ENCODE measurements around the gene THAP7.

DNA sequence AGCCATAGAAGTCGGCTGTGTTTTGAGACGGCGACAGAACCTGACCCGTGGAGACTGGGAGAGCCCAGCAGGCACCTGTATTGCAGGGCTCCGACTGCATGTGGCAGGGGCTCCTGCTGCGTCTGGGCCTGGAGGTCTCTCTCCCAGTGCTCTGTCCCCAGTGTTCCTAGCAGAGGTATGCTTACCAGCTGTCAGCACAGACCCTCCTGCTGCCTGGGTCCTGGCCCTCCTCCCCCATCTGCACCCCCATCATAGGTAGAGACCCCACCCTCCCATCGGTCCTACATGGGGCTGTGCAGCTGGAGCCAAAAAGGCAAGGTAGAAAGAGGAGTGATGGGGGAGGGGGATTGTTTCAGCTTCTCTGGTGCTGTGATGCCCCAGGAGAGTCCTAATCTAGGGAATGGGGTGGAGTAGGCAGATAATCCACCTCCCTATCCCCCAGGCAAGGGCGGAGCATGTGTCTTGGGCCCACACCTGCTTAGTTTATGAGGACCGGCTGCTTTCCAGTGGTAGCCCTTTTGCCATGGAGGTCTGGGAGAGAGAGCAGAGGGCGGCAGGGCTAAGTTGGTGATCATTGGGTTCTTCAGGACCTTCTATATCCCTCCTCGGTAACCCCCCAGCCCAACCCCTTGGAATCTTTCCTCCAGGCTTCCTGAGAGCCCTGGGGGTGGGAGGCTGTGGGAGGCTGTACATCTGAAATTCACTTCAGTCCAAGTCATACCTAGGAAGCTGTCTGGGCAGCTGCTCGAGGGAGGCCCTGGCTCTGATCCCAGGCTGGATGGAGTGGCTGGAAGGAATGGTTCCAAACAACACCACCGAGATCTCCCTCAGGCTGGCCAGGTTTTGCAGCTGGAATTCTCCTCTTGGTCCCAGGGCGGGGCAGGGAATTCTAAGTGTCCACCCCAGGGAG, 25.1 kb upstream of the THAP7 start:
- no peak for TF ChIP-seq SMC3 (IDR thresholded peaks at IDR 0.05; ENCODE audit: low read length)
- TF ChIP-seq, protein P1, sequence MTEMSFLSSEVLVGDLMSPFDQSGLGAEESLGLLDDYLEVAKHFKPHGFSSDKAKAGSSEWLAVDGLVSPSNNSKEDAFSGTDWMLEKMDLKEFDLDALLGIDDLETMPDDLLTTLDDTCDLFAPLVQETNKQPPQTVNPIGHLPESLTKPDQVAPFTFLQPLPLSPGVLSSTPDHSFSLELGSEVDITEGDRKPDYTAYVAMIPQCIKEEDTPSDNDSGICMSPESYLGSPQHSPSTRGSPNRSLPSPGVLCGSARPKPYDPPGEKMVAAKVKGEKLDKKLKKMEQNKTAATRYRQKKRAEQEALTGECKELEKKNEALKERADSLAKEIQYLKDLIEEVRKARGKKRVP (CRISPR knock-in tag; IDR thresholded peaks at IDR 0.05), result no peak
- TF ChIP-seq FOXP1 (IDR thresholded peaks at IDR 0.05), result no peak
- TF ChIP-seq FOXP1 (CRISPR knock-in tag; IDR thresholded peaks at IDR 0.05), result no peak
- TF ChIP-seq ZBTB8A (CRISPR knock-in tag; IDR thresholded peaks at IDR 0.05; ENCODE audit: borderline replicate concordance, low read depth), result no peak
- TF ChIP-seq ERF (CRISPR knock-in tag; IDR thresholded peaks at IDR 0.05), result no peak
- no peak for TF ChIP-seq ELF3 (CRISPR knock-in tag; IDR thresholded peaks at IDR 0.05)
